Hematopoietic multipotent progenitor cell treated with erythropoietin and hydrocortisone succinate and interleukin-3 and kit ligand, for 6 days (in vitro differentiated cells): ENCODE results near the gene BTD.

Experiments
- DNase-seq: peaks from one replicate; pipeline ENCODE4 v3.0.0-alpha.2; 2015

BTD gene

DNA sequence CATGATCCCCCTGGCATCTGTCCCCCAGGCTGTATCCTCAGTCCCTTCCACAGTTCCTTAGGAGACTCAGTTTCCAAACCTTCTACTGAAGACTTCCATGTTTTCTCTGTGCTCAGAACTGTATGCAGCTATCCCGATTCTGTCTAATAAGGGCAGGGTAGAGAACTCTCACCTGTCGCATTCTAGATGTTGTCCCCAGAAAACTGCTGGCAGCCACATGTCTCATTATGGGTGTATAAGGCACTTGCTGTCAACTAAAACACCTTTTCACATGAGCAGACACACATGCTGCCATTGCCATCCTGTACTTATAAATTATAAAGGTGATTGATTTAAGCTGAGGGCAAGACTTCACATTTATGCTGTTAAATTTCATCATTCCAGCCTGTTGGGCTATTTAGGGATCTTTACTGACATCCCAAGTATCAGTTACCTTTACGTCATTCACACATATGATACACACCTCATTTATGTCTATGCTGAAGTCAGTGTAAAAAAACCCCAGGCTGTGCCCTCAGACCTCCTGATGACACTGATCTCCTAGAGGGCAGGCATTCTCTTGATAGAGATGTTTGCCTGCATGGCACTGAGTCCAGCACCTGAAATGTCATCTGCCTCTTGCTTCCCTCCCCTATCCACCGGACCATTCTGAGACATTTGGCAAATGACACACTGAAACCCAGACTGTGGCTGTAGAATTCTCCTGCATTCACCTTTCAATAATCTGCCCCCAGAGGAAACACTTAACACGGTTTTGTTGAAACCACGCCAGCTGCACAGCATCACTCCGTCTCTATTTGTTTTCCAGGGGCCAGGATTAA lies 35.8 kb downstream of the BTD start:
- no peak for DNase-seq

GRCh38 chr3:15638193-15638890 lies 36.8 kb downstream of the BTD start:
- peak; percentile 21 for DNase-seq

GRCh38 chr3:15638891-15639262 lies 37.3 kb downstream of the BTD start:
- no peak for DNase-seq

DNA sequence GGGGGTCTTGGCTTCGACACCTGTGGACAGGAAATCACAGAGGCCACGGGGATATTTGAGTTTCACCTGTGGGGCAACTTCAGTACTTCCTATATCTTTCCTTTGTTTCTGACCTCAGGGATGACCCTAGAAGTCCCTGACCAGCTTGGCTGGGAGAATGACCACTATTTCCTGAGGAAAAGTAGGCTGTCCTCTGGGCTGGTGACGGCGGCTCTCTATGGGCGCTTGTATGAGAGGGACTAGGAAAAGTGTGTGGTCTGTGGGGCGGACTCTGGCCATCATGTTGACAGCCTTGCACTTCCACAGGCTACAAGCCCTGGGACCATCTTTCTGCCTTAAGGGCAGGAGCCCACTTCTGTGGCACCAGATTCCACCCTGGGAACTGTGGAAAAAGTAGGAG lies 43.7 kb downstream of the BTD start:
- DNase-seq = no peak

GRCh38 chr3:15645740-15646501 lies 44.4 kb downstream of the BTD start:
- no peak for DNase-seq

DNA sequence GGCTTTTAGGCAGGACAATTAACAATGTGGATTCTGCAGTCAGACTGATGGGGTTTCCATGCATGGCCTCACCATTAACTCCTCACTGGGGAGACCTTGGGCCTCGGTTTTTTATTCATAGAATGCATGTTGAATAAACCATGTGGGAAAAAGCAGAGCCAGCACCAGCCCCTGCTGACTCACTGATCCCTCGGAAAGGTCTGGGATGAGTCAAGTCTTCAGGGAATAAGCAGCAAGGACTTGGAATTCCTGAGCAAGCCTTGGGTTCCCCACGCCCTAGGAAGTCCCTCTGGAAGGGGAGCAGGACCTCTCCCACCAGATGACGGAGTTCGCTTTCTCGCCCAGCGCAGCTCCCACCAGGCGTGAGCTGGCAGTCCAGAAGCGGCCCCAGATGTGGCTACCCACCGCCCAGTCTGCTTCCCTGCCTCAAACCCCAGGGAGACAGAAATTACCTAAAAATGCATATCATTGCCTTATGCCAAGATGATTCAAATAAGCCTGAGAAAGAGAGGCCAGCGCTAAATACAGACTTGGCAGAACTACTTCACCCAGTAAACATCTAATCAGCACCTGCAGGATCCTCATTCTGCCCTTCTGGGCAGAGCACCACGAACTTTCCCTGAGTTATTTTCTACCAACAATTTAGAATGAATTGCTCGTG lies 45.4 kb downstream of the BTD start:
- no peak for DNase-seq

DNA sequence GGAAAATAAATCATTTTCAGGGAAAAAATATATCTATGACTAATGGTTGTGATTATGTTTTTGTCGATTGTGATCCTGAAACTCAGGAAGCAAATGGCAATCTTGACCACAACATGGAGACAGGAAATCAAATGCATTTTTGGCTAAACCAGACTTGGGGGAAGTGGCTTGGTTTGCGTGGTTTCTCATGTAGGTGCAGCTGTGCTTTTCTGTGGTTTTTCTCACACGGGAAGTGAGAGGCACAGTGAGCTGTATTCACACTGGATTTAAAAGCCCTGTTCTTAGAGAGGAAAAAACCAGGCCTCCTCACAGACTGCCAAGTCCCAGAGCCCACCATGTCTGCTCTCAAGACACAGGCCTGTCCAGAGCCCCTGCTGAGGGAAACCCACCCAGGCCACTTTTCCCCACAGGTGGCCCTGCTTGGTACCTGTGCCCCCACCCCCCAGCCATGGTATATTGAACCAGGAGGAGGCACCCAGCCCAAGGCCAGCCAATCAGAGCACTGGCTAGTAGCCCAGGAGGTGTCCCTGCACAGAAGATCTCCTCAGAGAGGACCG lies 46.1 kb downstream of the BTD start:
- DNase-seq = peak; percentile 58

DNA sequence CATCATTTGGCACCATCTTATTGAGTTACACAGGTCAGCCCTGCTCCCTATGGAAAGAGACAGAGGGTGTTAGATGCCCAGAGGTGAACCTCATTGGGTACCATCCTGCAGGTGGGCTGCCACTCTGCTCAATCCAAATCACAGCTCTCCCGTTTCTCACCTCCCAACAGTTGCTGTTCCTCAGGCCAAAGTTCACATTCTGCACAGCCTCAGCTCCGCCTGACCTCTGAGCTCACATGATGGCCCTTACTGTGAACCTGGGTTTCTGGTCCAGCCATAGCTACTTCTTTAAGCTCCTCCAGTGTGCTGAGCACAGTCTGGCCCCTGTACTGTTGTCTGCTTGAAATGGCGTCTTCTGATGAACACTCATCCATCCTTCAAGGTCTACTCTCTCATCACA lies 47.8 kb downstream of the BTD start:
- no peak for DNase-seq

DNA sequence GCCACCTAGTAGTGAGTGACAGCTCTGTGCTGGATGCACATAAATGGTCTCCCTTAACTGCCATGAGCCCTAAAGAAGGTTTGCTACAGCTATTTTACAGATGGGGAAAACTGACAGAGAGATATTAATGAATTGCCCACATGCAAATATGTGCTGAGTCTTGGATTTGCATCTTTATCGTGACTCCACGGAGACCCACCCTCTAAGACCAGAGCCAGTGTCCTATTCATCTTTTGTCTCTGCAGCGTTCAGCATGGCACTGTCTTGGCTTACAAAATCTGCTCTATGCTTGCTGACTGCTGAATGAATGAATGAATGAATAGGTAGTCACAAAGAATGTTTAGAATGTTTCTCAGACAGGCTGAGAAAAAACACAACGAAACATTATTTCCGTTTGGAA lies 48.3 kb downstream of the BTD start:
- DNase-seq = no peak

DNA sequence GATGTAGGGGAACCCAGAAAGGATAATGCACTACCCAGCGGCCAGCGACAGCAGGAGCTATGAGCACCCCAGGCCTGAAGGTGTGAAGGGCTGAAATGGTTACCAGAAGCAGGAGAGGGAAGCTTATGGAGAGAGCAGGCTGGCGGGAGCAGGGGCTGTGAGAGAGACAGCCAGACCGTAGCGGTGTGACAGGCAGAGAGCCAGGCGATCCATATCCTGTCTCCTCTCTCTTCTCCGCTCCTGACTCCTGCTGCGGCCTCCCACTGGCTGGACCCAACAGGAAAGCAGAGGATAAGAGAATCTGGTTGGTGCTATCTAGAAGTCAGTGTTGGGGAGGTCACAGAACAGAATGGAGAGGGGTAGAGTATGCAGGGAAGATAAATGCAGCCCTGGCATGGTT lies 49.9 kb downstream of the BTD start:
- no peak for DNase-seq

GRCh38 chr3:15653321-15653720 lies 51.8 kb downstream of the BTD start:
- DNase-seq = no peak

DNA sequence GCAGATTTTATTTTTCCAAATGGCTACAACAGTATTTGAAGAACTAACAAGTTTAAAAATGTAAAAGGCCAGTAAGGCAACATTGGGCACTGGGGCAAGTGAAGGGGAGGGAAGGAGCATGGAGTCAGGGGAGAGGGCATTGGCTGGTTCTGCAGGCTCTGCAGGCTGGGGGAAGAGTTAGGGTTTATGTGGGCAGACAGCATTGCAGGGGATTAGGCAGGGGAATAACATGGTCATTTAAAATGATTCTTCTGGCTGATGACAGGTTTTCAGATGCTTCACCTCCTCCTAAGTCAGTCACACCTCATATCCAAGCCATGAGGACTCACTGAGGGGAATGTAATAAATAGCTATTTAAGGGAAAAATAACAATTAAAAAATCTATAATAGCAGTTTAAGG lies 52.6 kb downstream of the BTD start:
- no peak for DNase-seq

- no peak for DNase-seq
Observed at GRCh38 chr3:15654891-15655290, 53.3 kb downstream of the BTD start.

DNA sequence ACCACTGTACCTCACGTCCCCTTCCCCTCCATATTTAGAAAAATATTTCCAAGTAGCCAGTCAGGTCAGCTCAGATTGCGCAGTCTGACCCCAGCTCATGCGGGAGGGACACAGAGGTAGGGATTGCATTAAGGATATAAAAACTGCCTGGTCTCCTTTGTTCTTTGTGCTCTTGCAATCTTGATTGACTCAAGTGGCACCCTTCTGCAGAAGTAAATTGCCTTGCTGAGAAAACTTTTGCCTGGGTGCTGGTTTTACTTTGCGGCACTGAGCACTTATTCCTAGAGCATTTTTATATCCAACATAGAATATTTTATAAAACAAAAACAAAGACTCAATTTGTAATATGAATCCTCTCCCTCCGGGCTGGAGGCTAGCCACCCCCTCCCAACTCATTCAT lies 54.8 kb downstream of the BTD start:
- no peak for DNase-seq

GRCh38 chr3:15657016-15657415 lies 55.5 kb downstream of the BTD start:
- no peak for DNase-seq

- DNase-seq = no peak
Observed at GRCh38 chr3:15659254-15659975, 57.9 kb downstream of the BTD start.

DNA sequence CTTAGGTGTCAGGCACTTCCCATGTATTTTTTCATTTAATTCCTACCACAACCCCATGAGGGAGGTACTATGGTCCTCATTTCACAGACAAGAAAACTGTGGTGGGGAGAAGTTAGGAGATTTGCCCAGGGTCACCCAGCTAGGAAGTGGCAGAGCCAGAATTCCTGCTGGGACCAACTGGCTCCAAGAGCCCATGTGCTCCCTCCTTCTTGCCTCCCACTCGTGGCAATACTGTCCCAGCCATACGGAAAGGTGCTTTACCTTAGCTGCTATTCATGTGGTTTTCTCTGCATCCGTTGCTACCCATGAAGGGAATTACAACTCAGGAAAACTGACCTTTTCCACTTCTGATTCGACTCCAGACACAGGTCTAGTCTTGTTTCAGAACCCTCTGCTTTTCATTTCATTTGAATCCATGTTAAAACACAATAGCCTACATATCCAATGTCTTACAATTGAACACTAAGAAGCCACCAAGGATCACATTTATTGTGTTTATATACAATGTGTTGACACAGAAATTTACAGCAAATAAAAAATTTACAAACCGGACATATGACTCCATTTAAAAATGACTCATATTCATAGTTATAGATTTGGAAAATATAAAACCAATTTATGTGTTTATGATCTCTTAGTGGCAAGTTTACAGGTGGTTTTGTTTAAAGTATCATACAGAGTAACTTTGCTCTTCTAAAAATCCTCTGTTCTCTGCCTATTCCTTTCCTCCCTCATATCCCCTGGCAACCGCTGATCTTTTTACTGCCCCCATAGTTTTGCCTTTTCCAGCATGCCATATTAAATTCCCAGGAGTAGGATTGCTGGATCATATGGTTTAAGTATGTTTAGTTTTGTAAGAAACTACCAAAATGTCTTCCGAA lies 58.8 kb downstream of the BTD start:
- no peak for DNase-seq

DNA sequence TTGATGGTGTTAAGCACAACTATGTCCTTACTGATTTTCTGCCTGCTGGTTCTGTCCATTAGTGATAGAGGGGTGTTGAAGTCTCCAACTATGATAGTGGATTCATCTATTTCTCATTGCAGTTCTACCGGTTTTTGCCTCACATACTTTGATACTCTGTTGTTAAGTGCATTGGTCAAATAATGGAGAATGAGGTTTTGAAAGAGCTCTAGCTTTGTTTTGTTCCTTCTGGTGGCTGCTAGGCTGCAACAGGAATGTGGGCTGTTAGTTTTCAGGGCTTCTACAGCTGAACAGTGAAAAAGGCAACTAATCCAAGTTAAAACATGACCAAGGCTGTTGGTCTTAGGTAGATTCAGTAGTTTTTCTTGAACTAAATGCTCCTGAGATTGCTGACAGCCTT lies 62.6 kb downstream of the BTD start:
- no peak for DNase-seq

DNA sequence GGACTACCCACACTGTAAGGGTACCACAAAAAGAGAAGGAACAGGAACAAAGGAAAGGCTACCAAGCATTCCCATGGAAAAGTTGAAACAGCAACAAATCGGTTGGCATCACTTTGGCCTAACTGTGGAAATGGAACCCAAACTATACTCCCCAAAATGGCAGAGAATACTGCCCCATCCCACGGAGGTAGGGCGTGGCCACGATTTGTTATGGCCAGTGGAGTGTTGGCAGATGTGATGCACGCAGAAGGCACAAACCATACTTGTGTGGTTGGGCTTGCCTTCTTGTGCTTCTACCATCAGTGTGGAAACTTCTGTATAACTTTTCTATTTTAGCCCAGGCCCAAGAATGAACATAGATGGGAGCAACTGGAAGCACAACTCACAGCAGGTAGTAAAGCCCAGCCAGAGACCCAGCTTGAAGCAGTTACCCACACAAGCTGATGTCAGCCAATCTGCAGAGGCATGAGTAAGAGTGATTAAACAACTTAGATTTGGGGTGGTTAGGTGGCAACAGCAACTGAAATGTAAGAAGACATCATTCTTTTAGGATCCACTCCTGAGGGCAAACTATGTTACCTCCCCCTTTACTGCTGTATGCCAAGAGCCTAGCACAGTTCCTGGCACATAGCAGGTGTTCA lies 64.1 kb downstream of the BTD start:
- DNase-seq = no peak

DNA sequence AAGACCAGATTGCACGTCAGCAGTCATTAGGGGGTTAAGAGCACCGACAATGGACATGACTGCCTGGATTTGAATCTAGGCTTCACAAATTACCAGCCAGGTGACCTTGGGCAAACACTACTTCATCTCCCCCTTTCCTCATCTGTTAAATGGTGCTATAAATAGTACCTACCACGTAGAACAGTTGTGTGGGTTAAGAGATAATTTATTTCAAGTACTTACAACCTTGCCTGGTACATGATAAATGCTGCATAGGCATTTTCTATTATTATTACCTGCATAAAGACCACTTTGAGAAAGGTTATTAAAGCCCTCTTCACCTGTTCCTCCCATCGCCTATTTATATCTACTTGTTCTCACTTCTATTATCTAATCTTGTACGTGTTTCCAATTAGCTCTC lies 64.7 kb downstream of the BTD start:
- no peak for DNase-seq

GRCh38 chr3:15667484-15667883 lies 65.9 kb downstream of the BTD start:
- no peak for DNase-seq
